ENCODE measurements around the gene BBLN.

BBLN gene

GRCh38 chr9:128182893-128183588 is 23.0 kb downstream of the BBLN start:
- TF ChIP-seq GATA2 (IDR thresholded peaks at IDR 0.05; ENCODE audit: low read depth, low read length) (no peak), GATA3 (IDR thresholded peaks at IDR 0.05; ENCODE audit: low read depth, low read length) (no peak)

- no peak for TF ChIP-seq GATA3 (IDR thresholded peaks at IDR 0.05; ENCODE audit: low read depth, low read length)
- no peak for TF ChIP-seq GATA2 (IDR thresholded peaks at IDR 0.05; ENCODE audit: low read depth, low read length)
Measured at GRCh38 chr9:128185979-128186965, 26.2 kb downstream of the BBLN start.

- TF ChIP-seq GATA2 (IDR thresholded peaks at IDR 0.05; ENCODE audit: low read depth, low read length) (no peak), GATA3 (IDR thresholded peaks at IDR 0.05; ENCODE audit: low read depth, low read length) (no peak)
Measured at GRCh38 chr9:128187361-128187760, 27.3 kb downstream of the BBLN start.

- TF ChIP-seq GATA3 (IDR thresholded peaks at IDR 0.05; ENCODE audit: low read depth, low read length) (no peak), GATA2 (IDR thresholded peaks at IDR 0.05; ENCODE audit: low read depth, low read length) (no peak)
Measured at GRCh38 chr9:128188209-128188608, 28.1 kb downstream of the BBLN start.

- TF ChIP-seq GATA3 (IDR thresholded peaks at IDR 0.05; ENCODE audit: low read depth, low read length), result no peak
- TF ChIP-seq GATA2 (IDR thresholded peaks at IDR 0.05; ENCODE audit: low read depth, low read length), result no peak
Measured at GRCh38 chr9:128190013-128190412, 29.9 kb downstream of the BBLN start.

- no peak for TF ChIP-seq GATA3 (IDR thresholded peaks at IDR 0.05; ENCODE audit: low read depth, low read length)
- no peak for TF ChIP-seq GATA2 (IDR thresholded peaks at IDR 0.05; ENCODE audit: low read depth, low read length)
Measured at GRCh38 chr9:128190516-128191405, 30.7 kb downstream of the BBLN start.

- TF ChIP-seq GATA2 (IDR thresholded peaks at IDR 0.05; ENCODE audit: low read depth, low read length) (no peak), GATA3 (IDR thresholded peaks at IDR 0.05; ENCODE audit: low read depth, low read length) (no peak)
Measured at GRCh38 chr9:128191406-128192046, 31.5 kb downstream of the BBLN start, which contains the start of gene CIZ1. TSS of gene CIZ1 (minus strand) at chr9:128191572. CDS start at chr9:128190857, 715 bp downstream.

- no peak for TF ChIP-seq GATA3 (IDR thresholded peaks at IDR 0.05; ENCODE audit: low read depth, low read length)
Measured at GRCh38 chr9:128192601-128193371, 32.7 kb downstream of the BBLN start.

- TF ChIP-seq GATA2 (IDR thresholded peaks at IDR 0.05; ENCODE audit: low read depth, low read length), result no peak
- no peak for TF ChIP-seq GATA3 (IDR thresholded peaks at IDR 0.05; ENCODE audit: low read depth, low read length)
Measured at GRCh38 chr9:128193469-128194096, 33.5 kb downstream of the BBLN start.

- TF ChIP-seq GATA3 (IDR thresholded peaks at IDR 0.05; ENCODE audit: low read depth, low read length) (no peak), GATA2 (IDR thresholded peaks at IDR 0.05; ENCODE audit: low read depth, low read length) (no peak)
Measured at GRCh38 chr9:128201441-128202369, 41.6 kb downstream of the BBLN start.

- no peak for TF ChIP-seq GATA2 (IDR thresholded peaks at IDR 0.05; ENCODE audit: low read depth, low read length)
- TF ChIP-seq GATA3 (IDR thresholded peaks at IDR 0.05; ENCODE audit: low read depth, low read length), result no peak
Measured at GRCh38 chr9:128202648-128203023, 42.6 kb downstream of the BBLN start.

Data from SH-SY5Y (cell line).